HepG2 (cell line): ENCODE data around the gene SYNE1. TPM values are rescaled to one million over a fixed set of nuclear protein-coding genes. Genes with fewer than 3 reads are reported as not detected.

Experiments
- ATAC-seq: fragments of 200-7000 bp; cut with Tn5 transposase; 3 replicates; pipeline ENCODE4 v1.9.1; 2020; ENCODE audit warnings: mild to moderate bottlenecking, moderate library complexity
- BruUV-seq: library from RNA; stranded (reverse); fragments of 400-500 nt; replicated peaks from 2 replicates; lab custom pipeline; 2021; lab: Mats Ljungman, UMichigan
- CTCF ChIA-PET: fragments of 300-600 bp; formaldehyde crosslinking; extraction: SDS; loops from one replicate; lab custom pipeline; 2021; ENCODE audit warnings: low total read pairs, inconsistent platforms, low intra/inter-chr PET ratio; lab: Yijun Ruan, JAX
- POLR2A ChIA-PET: fragments of 350-600 bp; sonication (Branson Sonifier 250); formaldehyde crosslinking; loops from one replicate; lab custom pipeline; 2020; ENCODE audit warnings: antibody characterized with exemption, inconsistent platforms; lab: Yijun Ruan, JAX
- DNase-seq: peaks from one replicate; pipeline ENCODE4 v3.0.0-alpha.2; 2015; ENCODE audit warnings: low spot score
- FAIRE-seq: peaks from 3 replicates; lab custom pipeline; 2011; peaks lifted over from hg19 to GRCh38; lab: Jason Lieb, UNC
- H2AFZ ChIP-seq: one replicate; pipeline ENCODE4 v1.6.1; 2011; ENCODE audit warnings: low read length, inconsistent platforms
- H3K27ac ChIP-seq: fragments of 300-600 bp; 3 replicates; pipeline ENCODE4 v1.8.0; 2011; ENCODE audit warnings: mixed run types, mild to moderate bottlenecking, mixed read lengths, low read length, inconsistent platforms; ENCODE audit not compliant: insufficient read depth; ENCODE audit errors: extremely low read length
- H3K27me3 ChIP-seq, 2 experiments: fragments of 200-600 bp in 1 of 2; 2 replicates in 1 of 2; 3 replicates in 1 of 2; pipeline versions ENCODE4 v1.6.0 to v1.8.0; 2011; ENCODE audit warnings: low read length in 2 of 2, mild to moderate bottlenecking in 2 of 2, moderate library complexity in 2 of 2, inconsistent platforms in 1 of 2; ENCODE audit not compliant: insufficient read depth in 2 of 2, control insufficient read depth in 1 of 2
- H3K36me3 ChIP-seq, 2 experiments: fragments of 200-600 bp in 1 of 2; replicated peaks in 1 of 2; 2 replicates in 1 of 2; 3 replicates in 1 of 2; pipeline versions ENCODE4 v1.5.1 to v1.8.0; 2011; ENCODE audit warnings: low read length in 2 of 2, inconsistent platforms in 1 of 2; ENCODE audit not compliant: insufficient read depth in 2 of 2, control insufficient read depth in 1 of 2
- H3K4me1 ChIP-seq: 2 replicates; pipeline ENCODE4 v1.5.1; 2012; ENCODE audit warnings: low read length, inconsistent platforms; ENCODE audit not compliant: insufficient read depth
- H3K4me2 ChIP-seq: 2 replicates; pipeline ENCODE4 v1.6.0; 2011; ENCODE audit warnings: low read depth, low read length, inconsistent platforms
- H3K4me3 ChIP-seq, 3 experiments: fragments of 200-600 bp in 1 of 3; sonication (generic), shearing (Covaris generic) in 1 of 3; replicated peaks in 1 of 3; 2 replicates each; pipeline ENCODE4 v1.5.1; 2011 to 2016; ENCODE audit warnings: low read length in 3 of 3, inconsistent platforms in 2 of 3, low read depth in 2 of 3, mild to moderate bottlenecking in 2 of 3, control low read depth in 1 of 3, mixed read lengths in 1 of 3; ENCODE audit not compliant: insufficient read depth in 1 of 3
- H3K79me2 ChIP-seq: one replicate; pipeline ENCODE4 v1.6.1; 2011; ENCODE audit warnings: low read length, inconsistent platforms; ENCODE audit not compliant: insufficient read depth
- H3K9ac ChIP-seq: 2 replicates; pipeline ENCODE4 v1.6.0; 2011; ENCODE audit warnings: mild to moderate bottlenecking, low read depth, low read length, inconsistent platforms; ENCODE audit not compliant: insufficient read depth
- H3K9me3 ChIP-seq: 2 replicates; pipeline ENCODE4 v1.5.1; 2012; ENCODE audit warnings: mild to moderate bottlenecking, low read length
- H4K20me1 ChIP-seq: 2 replicates; pipeline ENCODE4 v1.6.0; 2011; ENCODE audit warnings: inconsistent platforms, mild to moderate bottlenecking, low read length, moderate library complexity; ENCODE audit not compliant: insufficient read depth
- BORCS8-MEF2B ChIP-seq: sonication (generic); formaldehyde crosslinking; IDR thresholded peaks from 2 replicates; pipeline ENCODE4 v1.8.0; 2022; ENCODE audit warnings: mild to moderate bottlenecking, missing genetic modification reagents
- CSRNP2 ChIP-seq: sonication (generic); formaldehyde crosslinking; conservative IDR thresholded peaks from 2 replicates; pipeline ENCODE4 v1.8.0; 2022; ENCODE audit warnings: low read depth, missing genetic modification reagents
- DMAP1 ChIP-seq: IDR thresholded peaks from 2 replicates; pipeline ENCODE4 v1.6.1; 2016
- HES4 ChIP-seq: sonication (generic); formaldehyde crosslinking; IDR thresholded peaks from 2 replicates; pipeline ENCODE4 v1.9.0; 2021; ENCODE audit warnings: mild to moderate bottlenecking, missing genetic modification reagents, borderline replicate concordance
- RNF219 ChIP-seq: sonication (generic); formaldehyde crosslinking; IDR thresholded peaks from 2 replicates; pipeline ENCODE4 v1.5.0; 2020; ENCODE audit warnings: mild to moderate bottlenecking, missing genetic modification reagents
- ZEB1 ChIP-seq: IDR thresholded peaks from 2 replicates; pipeline ENCODE4 v1.6.1; 2012; ENCODE audit warnings: mild to moderate bottlenecking, low read depth, inconsistent platforms; ENCODE audit not compliant: insufficient replicate concordance
- ZNF12 ChIP-seq: sonication (generic); formaldehyde crosslinking; IDR thresholded peaks from 2 replicates; pipeline ENCODE4 v1.5.0; 2020; ENCODE audit warnings: missing genetic modification reagents
- ZNF333 ChIP-seq: sonication (generic); formaldehyde crosslinking; IDR thresholded peaks from 2 replicates; pipeline ENCODE4 v1.4.0; 2020; ENCODE audit warnings: mild to moderate bottlenecking, missing genetic modification reagents, borderline replicate concordance
- ZNF562 ChIP-seq: sonication (generic); formaldehyde crosslinking; IDR thresholded peaks from 2 replicates; pipeline ENCODE4 v1.8.0; 2022; ENCODE audit warnings: missing genetic modification reagents, borderline replicate concordance
- ZSCAN31 ChIP-seq: sonication (generic); formaldehyde crosslinking; IDR thresholded peaks from 2 replicates; pipeline ENCODE4 v1.5.0; 2020; ENCODE audit warnings: low read depth, mild to moderate bottlenecking, missing genetic modification reagents
- WGBS: methylation state at CpG from one replicate; pipeline ENCODE4 v1.1.6; 2017; ENCODE audit warnings: low lambda C conversion rate; 5-methylcytosine and 5-hydroxymethylcytosine counted together
- in situ Hi-C: cut with HindIII; loops from 2 replicates; pipeline ENCODE4 v1.10.0; 2017; ENCODE audit warnings: low pct_unique_long_range_greater_than_20kb; ENCODE audit not compliant: extremely low pct_ligation_motif_present
- intact Hi-C: fragments of 100-400 bp; cut with micrococcal nuclease; formaldehyde crosslinking; loops from one replicate; pipeline ENCODE4 v1.10.0; 2022; ENCODE audit not compliant: unreplicated experiment
- polyA plus RNA-seq, 8 experiments: library from polyadenylated mRNA; depleted of rRNA in 3 of 8; stranded (reverse) in 7 of 8; unstranded in 1 of 8; fragments of >200 nt; fragmentation: Illumina TruSeq in 4 of 8; extraction: Trizol in 4 of 8; gene quantifications; 2 replicates each; pipeline versions ENCODE4 v1.2.1 to v1.2.3, GENCODE V29; 2011 to 2016; ENCODE audit warnings: low read depth in 4 of 8, missing spikeins in 1 of 8, mixed read lengths in 1 of 8; ENCODE audit not compliant: insufficient read depth in 1 of 8
- total RNA-seq, 5 experiments: library from RNA; depleted of rRNA; stranded (reverse); fragments of >200 nt; fragmentation: Illumina TruSeq; extraction: Trizol; gene quantifications; 2 replicates each; pipeline ENCODE4 v1.2.3, GENCODE V29; 2016; ENCODE audit warnings: low read depth in 1 of 5

Gene SYNE1
- total and polyA plus RNA-seq, 2 of the 13 experiments (the other 11 are each of a cell fraction or from before 2014, with no cell fraction given) = 5.5 to 15.9 TPM

GRCh38 chr6:152474354-152474753 lies 162.8 kb downstream of the SYNE1 start (continued):
- TF ChIP-seq RNF219 (CRISPR knock-in tag) = no peak
- TF ChIP-seq CSRNP2 (CRISPR knock-in tag) = no peak
- TF ChIP-seq, all 625 proteins: peak for 0

GRCh38 chr6:152472325-152472724 lies 164.8 kb downstream of the SYNE1 start:
- H3K4me1 ChIP-seq = no peaks in the 10 kb centered on the region
- in situ Hi-C loops = no loop called here
- H3K9ac ChIP-seq = no peak overlapping the region
- TF ChIP-seq ZSCAN31 (CRISPR knock-in tag) = no peak
- no peak for TF ChIP-seq ZEB1
- TF ChIP-seq BORCS8-MEF2B (CRISPR knock-in tag) = no peak
- no peak for TF ChIP-seq ZNF333 (CRISPR knock-in tag)
- no peak for TF ChIP-seq DMAP1 (CRISPR knock-in tag)
- no peak for TF ChIP-seq HES4 (CRISPR knock-in tag)
- no peak for TF ChIP-seq ZNF562 (CRISPR knock-in tag)
- no peak for TF ChIP-seq ZNF12 (CRISPR knock-in tag)
- TF ChIP-seq, all 625 proteins: peak for 0
- Histone ChIP-seq H3K27me3 (peaks cover 2 to 5% of the 10 kb centered on the region in 2 experiments; a peak in 2 of 5 replicates), H3K27ac (no peak overlapping the region), H4K20me1 (no peaks in the 10 kb centered on the region), H3K36me3 (no peaks in the 10 kb centered on the region), H2AFZ (no peak overlapping the region), H3K4me2 (no peak overlapping the region), H3K9me3 (no peaks in the 10 kb centered on the region), H3K79me2 (no peaks in the 10 kb centered on the region), H3K4me3 (no peak overlapping the region)
- DNase-seq = no peak
- ChIA-PET POLR2A (no interaction called here), CTCF (no interaction called here)
- BruUV-seq = no TSS peak
- FAIRE-seq = no peak
- intact Hi-C loops = no loop called here
- no peak for ATAC-seq
- 5% methylated on average over 7 of the region's 7 CpGs for WGBS
